HEK293 (cell line): ENCODE measurements around the gene FOXD4.
"Not testable (repeated sequence)": the region's sequence is repeated elsewhere in the genome, so short reads cannot be mapped to it uniquely, and the experiment has no call there.

Experiments
- BCL11A ChIP-seq: fragments of 450-650 bp; formaldehyde crosslinking; IDR thresholded peaks from 2 replicates; pipeline ENCODE4 v1.5.1; 2016; ENCODE audit warnings: low read depth, missing biosample characterization, missing genetic modification characterization
- CTCF ChIP-seq: fragments of 450-650 bp; formaldehyde crosslinking; IDR thresholded peaks from 2 replicates; pipeline ENCODE4 v1.5.1; 2016; ENCODE audit warnings: missing biosample characterization, missing genetic modification characterization
- SETDB1 ChIP-seq: IDR thresholded peaks from one replicate; pipeline ENCODE4 v1.6.1; 2017; ENCODE audit warnings: mild to moderate bottlenecking, low read length, moderate library complexity, mixed read lengths; ENCODE audit not compliant: insufficient read length
- ZNF121 ChIP-seq: fragments of 450-650 bp; formaldehyde crosslinking; IDR thresholded peaks from 2 replicates; pipeline ENCODE4 v1.5.1; 2016; ENCODE audit warnings: missing biosample characterization, missing genetic modification characterization
- ZNF148 ChIP-seq: fragments of 450-650 bp; formaldehyde crosslinking; IDR thresholded peaks from 2 replicates; pipeline ENCODE4 v1.5.0; 2017; ENCODE audit warnings: missing biosample characterization, missing genetic modification characterization, borderline replicate concordance
- ZNF18 ChIP-seq: fragments of 450-650 bp; formaldehyde crosslinking; IDR thresholded peaks from 2 replicates; pipeline ENCODE4 v1.5.1; 2016; ENCODE audit warnings: missing biosample characterization, missing genetic modification characterization
- ZNF274 ChIP-seq, 2 experiments: fragments of 200-500 bp in 1 of 2; fragments of 450-650 bp in 1 of 2; sonication (Bioruptor generic) in 1 of 2; formaldehyde crosslinking in 1 of 2; IDR thresholded peaks; 2 replicates each; pipeline versions ENCODE4 v1.5.1 to v1.6.1; 2014 to 2016; ENCODE audit warnings: borderline replicate concordance in 1 of 2, inconsistent platforms in 1 of 2, low read length in 1 of 2, missing biosample characterization in 1 of 2, missing genetic modification characterization in 1 of 2
- ZNF510 ChIP-seq: fragments of 450-650 bp; formaldehyde crosslinking; IDR thresholded peaks from 2 replicates; pipeline ENCODE4 v1.5.1; 2018; ENCODE audit warnings: mild to moderate bottlenecking, missing genetic modification characterization, missing biosample characterization; ENCODE audit not compliant: insufficient replicate concordance
- ZNF544 ChIP-seq: fragments of 450-650 bp; formaldehyde crosslinking; IDR thresholded peaks from 2 replicates; pipeline ENCODE4 v1.5.0; 2017; ENCODE audit warnings: missing biosample characterization, missing genetic modification characterization
- ZNF561 ChIP-seq: fragments of 450-650 bp; IDR thresholded peaks from 2 replicates; pipeline ENCODE4 v1.5.1; 2018; ENCODE audit warnings: missing biosample characterization, missing genetic modification characterization, borderline replicate concordance
- TF ChIP-seq, protein P1 (sequence below): sonication (generic); formaldehyde crosslinking; IDR thresholded peaks from 2 replicates; pipeline ENCODE4 v1.8.1; 2022; ENCODE audit warnings: mild to moderate bottlenecking, moderate library complexity, missing genetic modification reagents

DNA sequence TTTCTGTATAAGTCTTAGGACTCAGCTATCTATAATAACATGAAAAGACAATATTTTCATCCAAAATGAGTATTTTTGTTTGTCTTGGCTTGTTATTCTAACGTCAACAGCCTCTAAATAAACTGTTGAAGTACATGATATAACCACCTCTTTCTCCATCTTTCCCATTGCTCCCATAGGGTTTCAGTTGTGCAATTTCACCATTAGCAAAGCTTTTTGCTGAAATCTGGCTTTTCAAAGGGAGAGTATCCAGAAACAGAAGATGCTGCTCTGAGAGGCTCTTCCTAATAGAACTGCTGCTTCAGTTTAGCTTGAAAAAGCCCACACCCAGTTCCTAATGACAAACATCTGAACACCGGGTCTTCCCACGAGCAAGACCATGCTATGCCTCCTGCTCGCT is 31.1 kb downstream of the FOXD4 start:
- TF ChIP-seq ZNF148 (tag by site-specific recombination); ZNF544 (tag by site-specific recombination); ZNF121 (tag by site-specific recombination); ZNF274 (IDR thresholded peaks at IDR 0.05; ENCODE audit: low read length); ZNF274 (tag by site-specific recombination; IDR thresholded peaks at IDR 0.05; ENCODE audit: borderline replicate concordance); ZNF561 (tag by site-specific recombination); CTCF (tag by site-specific recombination); ZNF18 (tag by site-specific recombination); BCL11A; SETDB1; ZNF510 (tag by site-specific recombination): not testable (repeated sequence)
- TF ChIP-seq, protein P1, sequence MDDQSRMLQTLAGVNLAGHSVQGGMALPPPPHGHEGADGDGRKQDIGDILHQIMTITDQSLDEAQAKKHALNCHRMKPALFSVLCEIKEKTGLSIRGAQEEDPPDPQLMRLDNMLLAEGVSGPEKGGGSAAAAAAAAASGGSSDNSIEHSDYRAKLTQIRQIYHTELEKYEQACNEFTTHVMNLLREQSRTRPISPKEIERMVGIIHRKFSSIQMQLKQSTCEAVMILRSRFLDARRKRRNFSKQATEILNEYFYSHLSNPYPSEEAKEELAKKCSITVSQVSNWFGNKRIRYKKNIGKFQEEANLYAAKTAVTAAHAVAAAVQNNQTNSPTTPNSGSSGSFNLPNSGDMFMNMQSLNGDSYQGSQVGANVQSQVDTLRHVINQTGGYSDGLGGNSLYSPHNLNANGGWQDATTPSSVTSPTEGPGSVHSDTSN (CRISPR knock-in tag): not testable (repeated sequence)
